Astrocyte (in vitro differentiated cells and primary cell): Measurements from ENCODE around the gene GPR15.

Source experiments
- EZH2 ChIP-seq: IDR thresholded peaks from 2 replicates; pipeline ENCODE4 v1.6.1; 2012; ENCODE audit warnings: mild to moderate bottlenecking, low read length, inconsistent platforms; ENCODE audit not compliant: insufficient read depth
- TF ChIP-seq, protein P1 (sequence below): IDR thresholded peaks from 2 replicates; pipeline ENCODE4 v1.5.1; 2011; ENCODE audit warnings: low read depth, mild to moderate bottlenecking, inconsistent platforms, low read length, moderate library complexity; ENCODE audit not compliant: insufficient read depth

DNA sequence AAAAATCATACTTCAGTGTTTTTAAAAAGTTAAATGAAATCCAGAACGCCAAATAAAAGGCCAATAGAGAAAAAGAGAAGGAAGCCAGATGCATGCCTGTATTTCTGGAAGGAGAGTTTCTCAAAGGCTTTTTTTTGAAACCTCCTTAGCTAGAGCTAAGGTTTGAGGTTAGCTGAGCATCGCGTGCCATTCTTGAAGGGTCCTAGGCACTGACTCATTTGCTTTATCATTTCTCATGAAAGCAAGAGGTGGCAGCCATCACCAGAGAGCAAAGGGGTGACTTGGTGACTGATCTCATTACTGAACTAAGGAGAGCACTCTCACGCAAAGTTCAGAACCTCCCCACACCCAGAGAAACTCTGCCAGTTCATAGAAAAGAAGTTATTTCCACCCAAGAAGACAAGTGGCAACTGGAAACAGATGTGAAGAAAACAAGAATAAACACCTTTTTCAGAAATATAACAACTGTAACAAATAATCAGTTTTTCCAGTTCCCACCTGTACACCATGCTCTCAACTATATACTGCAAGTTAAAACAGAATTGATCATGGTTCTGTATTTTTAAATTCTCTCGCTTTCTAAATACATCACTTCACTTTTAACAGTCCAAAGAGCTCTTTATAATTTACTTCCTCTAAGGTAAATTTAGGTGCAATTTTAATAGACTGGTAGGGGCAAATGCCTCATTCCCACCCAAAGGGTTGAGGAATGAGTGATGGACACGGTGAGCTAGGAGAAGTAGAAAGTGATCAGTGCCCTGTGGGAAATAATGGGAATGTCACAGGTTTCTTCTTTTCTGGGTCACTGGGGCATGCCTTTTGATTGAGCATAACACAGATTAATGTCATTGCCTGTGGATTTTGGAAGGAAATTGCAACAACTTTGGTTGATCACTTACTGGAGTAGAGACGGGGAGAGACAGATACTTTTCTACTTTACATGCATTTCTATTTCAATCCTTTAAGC lies 24.7 kb downstream of the GPR15 start:
- TF ChIP-seq, protein P1, sequence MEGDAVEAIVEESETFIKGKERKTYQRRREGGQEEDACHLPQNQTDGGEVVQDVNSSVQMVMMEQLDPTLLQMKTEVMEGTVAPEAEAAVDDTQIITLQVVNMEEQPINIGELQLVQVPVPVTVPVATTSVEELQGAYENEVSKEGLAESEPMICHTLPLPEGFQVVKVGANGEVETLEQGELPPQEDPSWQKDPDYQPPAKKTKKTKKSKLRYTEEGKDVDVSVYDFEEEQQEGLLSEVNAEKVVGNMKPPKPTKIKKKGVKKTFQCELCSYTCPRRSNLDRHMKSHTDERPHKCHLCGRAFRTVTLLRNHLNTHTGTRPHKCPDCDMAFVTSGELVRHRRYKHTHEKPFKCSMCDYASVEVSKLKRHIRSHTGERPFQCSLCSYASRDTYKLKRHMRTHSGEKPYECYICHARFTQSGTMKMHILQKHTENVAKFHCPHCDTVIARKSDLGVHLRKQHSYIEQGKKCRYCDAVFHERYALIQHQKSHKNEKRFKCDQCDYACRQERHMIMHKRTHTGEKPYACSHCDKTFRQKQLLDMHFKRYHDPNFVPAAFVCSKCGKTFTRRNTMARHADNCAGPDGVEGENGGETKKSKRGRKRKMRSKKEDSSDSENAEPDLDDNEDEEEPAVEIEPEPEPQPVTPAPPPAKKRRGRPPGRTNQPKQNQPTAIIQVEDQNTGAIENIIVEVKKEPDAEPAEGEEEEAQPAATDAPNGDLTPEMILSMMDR: no peak
- no peak for TF ChIP-seq EZH2
